ENCODE results near the gene ARHGAP1. TPM values are rescaled to one million over a fixed set of nuclear protein-coding genes. Genes with fewer than 3 reads are reported as not detected.
A peak's percentile ranks its signal among the peaks of the same experiment; 100 is the strongest.

ARHGAP1 gene
- total and polyA plus RNA-seq, 2 of the 13 experiments (the other 11 are each of a cell fraction or from before 2014, with no cell fraction given): 18.6 to 30.3 TPM

GRCh38 chr11:46719048-46719542 is 18.7 kb upstream of the ARHGAP1 start, which contains the start of gene F2 (continued):
- TF ChIP-seq NFAT5 (CRISPR knock-in tag; IDR thresholded peaks at IDR 0.05): peak; percentile 81; the same call in 1 of the 2 replicates
- TF ChIP-seq NR2F2 (IDR thresholded peaks at IDR 0.05; ENCODE audit: borderline replicate concordance, low read depth): peak; percentile 98
- peak; percentile 87 for TF ChIP-seq ISL2 (CRISPR knock-in tag; IDR thresholded peaks at IDR 0.05)
- TF ChIP-seq ZNF430 (CRISPR knock-in tag; IDR thresholded peaks at IDR 0.05): peak; percentile 70; the same call in 1 of the 2 replicates
- no peak for TF ChIP-seq TBL1XR1 (IDR thresholded peaks at IDR 0.05; ENCODE audit: borderline replicate concordance, low read length, partially characterized antibody)
- TF ChIP-seq ZNF598 (CRISPR knock-in tag; IDR thresholded peaks at IDR 0.05; ENCODE audit: borderline replicate concordance): no peak
- TF ChIP-seq, protein P1, sequence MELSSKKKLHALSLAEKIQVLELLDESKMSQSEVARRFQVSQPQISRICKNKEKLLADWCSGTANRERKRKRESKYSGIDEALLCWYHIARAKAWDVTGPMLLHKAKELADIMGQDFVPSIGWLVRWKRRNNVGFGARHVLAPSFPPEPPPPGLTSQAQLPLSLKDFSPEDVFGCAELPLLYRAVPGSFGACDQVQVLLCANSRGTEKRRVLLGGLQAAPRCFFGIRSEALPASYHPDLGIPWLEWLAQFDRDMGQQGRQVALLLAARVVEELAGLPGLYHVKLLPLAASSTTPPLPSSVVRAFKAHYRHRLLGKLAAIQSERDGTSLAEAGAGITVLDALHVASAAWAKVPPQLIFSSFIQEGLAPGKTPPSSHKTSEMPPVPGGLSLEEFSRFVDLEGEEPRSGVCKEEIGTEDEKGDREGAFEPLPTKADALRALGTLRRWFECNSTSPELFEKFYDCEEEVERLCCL (CRISPR knock-in tag; IDR thresholded peaks at IDR 0.05; ENCODE audit: borderline replicate concordance): peak; percentile 74; the same call in 1 of the 2 replicates
- TF ChIP-seq ZSCAN9 (CRISPR knock-in tag; IDR thresholded peaks at IDR 0.05; ENCODE audit: borderline replicate concordance): 0 out of 2 replicates have a peak, but pooled peaks have one; percentile 55
- TF ChIP-seq ARNTL (CRISPR knock-in tag; IDR thresholded peaks at IDR 0.05): peak; percentile 68
- TF ChIP-seq IKZF4 (CRISPR knock-in tag; IDR thresholded peaks at IDR 0.05; ENCODE audit: borderline replicate concordance, low read depth, not compliant biosample characterization): peak; percentile 13
- TF ChIP-seq, protein P2, sequence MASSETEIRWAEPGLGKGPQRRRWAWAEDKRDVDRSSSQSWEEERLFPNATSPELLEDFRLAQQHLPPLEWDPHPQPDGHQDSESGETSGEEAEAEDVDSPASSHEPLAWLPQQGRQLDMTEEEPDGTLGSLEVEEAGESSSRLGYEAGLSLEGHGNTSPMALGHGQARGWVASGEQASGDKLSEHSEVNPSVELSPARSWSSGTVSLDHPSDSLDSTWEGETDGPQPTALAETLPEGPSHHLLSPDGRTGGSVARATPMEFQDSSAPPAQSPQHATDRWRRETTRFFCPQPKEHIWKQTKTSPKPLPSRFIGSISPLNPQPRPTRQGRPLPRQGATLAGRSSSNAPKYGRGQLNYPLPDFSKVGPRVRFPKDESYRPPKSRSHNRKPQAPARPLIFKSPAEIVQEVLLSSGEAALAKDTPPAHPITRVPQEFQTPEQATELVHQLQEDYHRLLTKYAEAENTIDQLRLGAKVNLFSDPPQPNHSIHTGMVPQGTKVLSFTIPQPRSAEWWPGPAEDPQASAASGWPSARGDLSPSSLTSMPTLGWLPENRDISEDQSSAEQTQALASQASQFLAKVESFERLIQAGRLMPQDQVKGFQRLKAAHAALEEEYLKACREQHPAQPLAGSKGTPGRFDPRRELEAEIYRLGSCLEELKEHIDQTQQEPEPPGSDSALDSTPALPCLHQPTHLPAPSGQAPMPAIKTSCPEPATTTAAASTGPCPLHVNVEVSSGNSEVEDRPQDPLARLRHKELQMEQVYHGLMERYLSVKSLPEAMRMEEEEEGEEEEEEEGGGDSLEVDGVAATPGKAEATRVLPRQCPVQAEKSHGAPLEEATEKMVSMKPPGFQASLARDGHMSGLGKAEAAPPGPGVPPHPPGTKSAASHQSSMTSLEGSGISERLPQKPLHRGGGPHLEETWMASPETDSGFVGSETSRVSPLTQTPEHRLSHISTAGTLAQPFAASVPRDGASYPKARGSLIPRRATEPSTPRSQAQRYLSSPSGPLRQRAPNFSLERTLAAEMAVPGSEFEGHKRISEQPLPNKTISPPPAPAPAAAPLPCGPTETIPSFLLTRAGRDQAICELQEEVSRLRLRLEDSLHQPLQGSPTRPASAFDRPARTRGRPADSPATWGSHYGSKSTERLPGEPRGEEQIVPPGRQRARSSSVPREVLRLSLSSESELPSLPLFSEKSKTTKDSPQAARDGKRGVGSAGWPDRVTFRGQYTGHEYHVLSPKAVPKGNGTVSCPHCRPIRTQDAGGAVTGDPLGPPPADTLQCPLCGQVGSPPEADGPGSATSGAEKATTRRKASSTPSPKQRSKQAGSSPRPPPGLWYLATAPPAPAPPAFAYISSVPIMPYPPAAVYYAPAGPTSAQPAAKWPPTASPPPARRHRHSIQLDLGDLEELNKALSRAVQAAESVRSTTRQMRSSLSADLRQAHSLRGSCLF (CRISPR knock-in tag; IDR thresholded peaks at IDR 0.05; ENCODE audit: borderline replicate concordance): no peak; the same call in 1 of the 2 replicates
- TF ChIP-seq ZBTB1 (CRISPR knock-in tag; IDR thresholded peaks at IDR 0.05; ENCODE audit: borderline replicate concordance): no peak; the same call in 1 of the 2 replicates
- TF ChIP-seq, protein P3, sequence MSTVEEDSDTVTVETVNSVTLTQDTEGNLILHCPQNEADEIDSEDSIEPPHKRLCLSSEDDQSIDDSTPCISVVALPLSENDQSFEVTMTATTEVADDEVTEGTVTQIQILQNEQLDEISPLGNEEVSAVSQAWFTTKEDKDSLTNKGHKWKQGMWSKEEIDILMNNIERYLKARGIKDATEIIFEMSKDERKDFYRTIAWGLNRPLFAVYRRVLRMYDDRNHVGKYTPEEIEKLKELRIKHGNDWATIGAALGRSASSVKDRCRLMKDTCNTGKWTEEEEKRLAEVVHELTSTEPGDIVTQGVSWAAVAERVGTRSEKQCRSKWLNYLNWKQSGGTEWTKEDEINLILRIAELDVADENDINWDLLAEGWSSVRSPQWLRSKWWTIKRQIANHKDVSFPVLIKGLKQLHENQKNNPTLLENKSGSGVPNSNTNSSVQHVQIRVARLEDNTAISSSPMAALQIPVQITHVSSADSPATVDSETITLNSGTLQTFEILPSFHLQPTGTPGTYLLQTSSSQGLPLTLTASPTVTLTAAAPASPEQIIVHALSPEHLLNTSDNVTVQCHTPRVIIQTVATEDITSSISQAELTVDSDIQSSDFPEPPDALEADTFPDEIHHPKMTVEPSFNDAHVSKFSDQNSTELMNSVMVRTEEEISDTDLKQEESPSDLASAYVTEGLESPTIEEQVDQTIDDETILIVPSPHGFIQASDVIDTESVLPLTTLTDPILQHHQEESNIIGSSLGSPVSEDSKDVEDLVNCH (CRISPR knock-in tag; IDR thresholded peaks at IDR 0.05): no peak
- peak; percentile 92 for TF ChIP-seq ZBTB20 (CRISPR knock-in tag; IDR thresholded peaks at IDR 0.05; ENCODE audit: borderline replicate concordance, low read depth)
- peak; percentile 82 for TF ChIP-seq ZMAT3 (CRISPR knock-in tag; conservative IDR thresholded peaks at IDR 0.05)

Data from HepG2 (cell line).